HepG2 (cell line): ENCODE results near the gene CIBAR2. TPM values are rescaled to one million over a fixed set of nuclear protein-coding genes. Genes with fewer than 3 reads are reported as not detected.
A peak's percentile ranks its signal among the peaks of the same experiment; 100 is the strongest.

Source experiments
- ADNP ChIP-seq: sonication (generic); formaldehyde crosslinking; IDR thresholded peaks from 2 replicates; pipeline ENCODE4 v1.4.0; 2020; ENCODE audit warnings: missing genetic modification reagents
- ARID2 ChIP-seq: sonication (generic); formaldehyde crosslinking; IDR thresholded peaks from 2 replicates; pipeline ENCODE4 v1.8.1; 2022; ENCODE audit warnings: mild to moderate bottlenecking, missing genetic modification reagents, borderline replicate concordance
- GMEB2 ChIP-seq: IDR thresholded peaks from 2 replicates; pipeline ENCODE4 v1.6.1; 2016; ENCODE audit warnings: missing biosample characterization, missing genetic modification reagents, low read depth
- JUND ChIP-seq: sonication (generic); formaldehyde crosslinking; IDR thresholded peaks from 2 replicates; pipeline ENCODE4 v1.8.0; 2022; ENCODE audit warnings: mild to moderate bottlenecking, missing genetic modification reagents
- KAT2B ChIP-seq: fragments of 150-350 bp; IDR thresholded peaks from 2 replicates; pipeline ENCODE4 v1.6.1; 2014; ENCODE audit warnings: low read depth, low read length, borderline replicate concordance
- KAT8 ChIP-seq: IDR thresholded peaks from 2 replicates; pipeline ENCODE4 v1.6.1; 2016; ENCODE audit warnings: missing genetic modification reagents, missing compliant biosample characterization
- KLF12 ChIP-seq: sonication (generic); formaldehyde crosslinking; IDR thresholded peaks from 2 replicates; pipeline ENCODE4 v1.4.0; 2020; ENCODE audit warnings: missing genetic modification reagents, borderline replicate concordance
- PPARG ChIP-seq: conservative IDR thresholded peaks from 2 replicates; pipeline ENCODE4 v1.6.1; 2016; ENCODE audit warnings: missing biosample characterization, missing genetic modification reagents
- SRSF1 ChIP-seq: fragments of 200-400 bp; formaldehyde crosslinking; optimal IDR thresholded peaks from 2 replicates; pipeline ENCODE3; 2017; ENCODE audit warnings: mild to moderate bottlenecking, low read depth, low read length, moderate library complexity
- THYN1 ChIP-seq: sonication (generic); formaldehyde crosslinking; IDR thresholded peaks from 2 replicates; pipeline ENCODE4 v1.8.1; 2023; ENCODE audit warnings: low read depth, mild to moderate bottlenecking, moderate library complexity, missing genetic modification reagents, borderline replicate concordance
- ZGPAT ChIP-seq: IDR thresholded peaks from 2 replicates; pipeline ENCODE4 v1.6.1; 2016; ENCODE audit warnings: mild to moderate bottlenecking
- ZNF263 ChIP-seq: sonication (generic); formaldehyde crosslinking; IDR thresholded peaks from 2 replicates; pipeline ENCODE4 v1.4.0; 2020; ENCODE audit warnings: missing genetic modification reagents
- ZNF547 ChIP-seq: sonication (generic); formaldehyde crosslinking; IDR thresholded peaks from 2 replicates; pipeline ENCODE4 v1.5.1; 2020; ENCODE audit warnings: mild to moderate bottlenecking, missing genetic modification reagents
- ZNF614 ChIP-seq: IDR thresholded peaks from 2 replicates; pipeline ENCODE4 v1.6.1; 2018; ENCODE audit warnings: missing biosample characterization, missing genetic modification reagents, inconsistent platforms, borderline replicate concordance
- polyA plus RNA-seq, 8 experiments: library from polyadenylated mRNA; depleted of rRNA in 3 of 8; stranded (reverse) in 7 of 8; unstranded in 1 of 8; fragments of >200 nt; fragmentation: Illumina TruSeq in 4 of 8; extraction: Trizol in 4 of 8; gene quantifications; 2 replicates each; pipeline versions ENCODE4 v1.2.1 to v1.2.3, GENCODE V29; 2011 to 2016; ENCODE audit warnings: low read depth in 4 of 8, missing spikeins in 1 of 8, mixed read lengths in 1 of 8; ENCODE audit not compliant: insufficient read depth in 1 of 8
- total RNA-seq, 5 experiments: library from RNA; depleted of rRNA; stranded (reverse); fragments of >200 nt; fragmentation: Illumina TruSeq; extraction: Trizol; gene quantifications; 2 replicates each; pipeline ENCODE4 v1.2.3, GENCODE V29; 2016; ENCODE audit warnings: low read depth in 1 of 5
- TF ChIP-seq, protein P1 (sequence below): IDR thresholded peaks from 2 replicates; pipeline ENCODE4 v1.6.1; 2016; ENCODE audit warnings: low read depth
- TF ChIP-seq, protein P2 (sequence below): sonication (generic); formaldehyde crosslinking; IDR thresholded peaks from 2 replicates; pipeline ENCODE4 v1.5.1; 2020; ENCODE audit warnings: mild to moderate bottlenecking, missing genetic modification reagents, moderate library complexity

CIBAR2 gene
- total and polyA plus RNA-seq, 2 of the 13 experiments (the other 11 are each of a cell fraction or from before 2014, with no cell fraction given), result not detected

- no peak for TF ChIP-seq ZGPAT (CRISPR knock-in tag)
- no peak for TF ChIP-seq PPARG
- no peak for TF ChIP-seq SRSF1
- no peak for TF ChIP-seq GMEB2 (CRISPR knock-in tag)
- TF ChIP-seq ARID2, result no peak
- 0 out of 2 replicates have a peak, but pooled peaks have one; percentile 10 for TF ChIP-seq ADNP
- peak; percentile 90 for TF ChIP-seq ZNF263
- TF ChIP-seq ZNF614 (CRISPR knock-in tag), result no peak
- TF ChIP-seq, protein P1, sequence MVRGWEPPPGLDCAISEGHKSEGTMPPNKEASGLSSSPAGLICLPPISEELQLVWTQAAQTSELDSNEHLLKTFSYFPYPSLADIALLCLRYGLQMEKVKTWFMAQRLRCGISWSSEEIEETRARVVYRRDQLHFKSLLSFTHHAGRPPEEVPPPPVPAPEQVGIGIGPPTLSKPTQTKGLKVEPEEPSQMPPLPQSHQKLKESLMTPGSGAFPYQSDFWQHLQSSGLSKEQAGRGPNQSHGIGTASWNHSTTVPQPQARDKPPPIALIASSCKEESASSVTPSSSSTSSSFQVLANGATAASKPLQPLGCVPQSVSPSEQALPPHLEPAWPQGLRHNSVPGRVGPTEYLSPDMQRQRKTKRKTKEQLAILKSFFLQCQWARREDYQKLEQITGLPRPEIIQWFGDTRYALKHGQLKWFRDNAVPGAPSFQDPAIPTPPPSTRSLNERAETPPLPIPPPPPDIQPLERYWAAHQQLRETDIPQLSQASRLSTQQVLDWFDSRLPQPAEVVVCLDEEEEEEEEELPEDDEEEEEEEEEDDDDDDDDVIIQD (CRISPR knock-in tag), result 0 out of 2 replicates have a peak, but pooled peaks have one; percentile 17
- TF ChIP-seq KLF12 (CRISPR knock-in tag), result no peak
- TF ChIP-seq, protein P2, sequence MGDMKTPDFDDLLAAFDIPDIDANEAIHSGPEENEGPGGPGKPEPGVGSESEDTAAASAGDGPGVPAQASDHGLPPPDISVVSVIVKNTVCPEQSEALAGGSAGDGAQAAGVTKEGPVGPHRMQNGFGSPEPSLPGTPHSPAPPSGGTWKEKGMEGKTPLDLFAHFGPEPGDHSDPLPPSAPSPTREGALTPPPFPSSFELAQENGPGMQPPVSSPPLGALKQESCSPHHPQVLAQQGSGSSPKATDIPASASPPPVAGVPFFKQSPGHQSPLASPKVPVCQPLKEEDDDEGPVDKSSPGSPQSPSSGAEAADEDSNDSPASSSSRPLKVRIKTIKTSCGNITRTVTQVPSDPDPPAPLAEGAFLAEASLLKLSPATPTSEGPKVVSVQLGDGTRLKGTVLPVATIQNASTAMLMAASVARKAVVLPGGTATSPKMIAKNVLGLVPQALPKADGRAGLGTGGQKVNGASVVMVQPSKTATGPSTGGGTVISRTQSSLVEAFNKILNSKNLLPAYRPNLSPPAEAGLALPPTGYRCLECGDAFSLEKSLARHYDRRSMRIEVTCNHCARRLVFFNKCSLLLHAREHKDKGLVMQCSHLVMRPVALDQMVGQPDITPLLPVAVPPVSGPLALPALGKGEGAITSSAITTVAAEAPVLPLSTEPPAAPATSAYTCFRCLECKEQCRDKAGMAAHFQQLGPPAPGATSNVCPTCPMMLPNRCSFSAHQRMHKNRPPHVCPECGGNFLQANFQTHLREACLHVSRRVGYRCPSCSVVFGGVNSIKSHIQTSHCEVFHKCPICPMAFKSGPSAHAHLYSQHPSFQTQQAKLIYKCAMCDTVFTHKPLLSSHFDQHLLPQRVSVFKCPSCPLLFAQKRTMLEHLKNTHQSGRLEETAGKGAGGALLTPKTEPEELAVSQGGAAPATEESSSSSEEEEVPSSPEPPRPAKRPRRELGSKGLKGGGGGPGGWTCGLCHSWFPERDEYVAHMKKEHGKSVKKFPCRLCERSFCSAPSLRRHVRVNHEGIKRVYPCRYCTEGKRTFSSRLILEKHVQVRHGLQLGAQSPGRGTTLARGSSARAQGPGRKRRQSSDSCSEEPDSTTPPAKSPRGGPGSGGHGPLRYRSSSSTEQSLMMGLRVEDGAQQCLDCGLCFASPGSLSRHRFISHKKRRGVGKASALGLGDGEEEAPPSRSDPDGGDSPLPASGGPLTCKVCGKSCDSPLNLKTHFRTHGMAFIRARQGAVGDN (CRISPR knock-in tag), result peak; percentile 54; the same call in 1 of the 2 replicates
- no peak for TF ChIP-seq KAT2B
- no peak for TF ChIP-seq JUND (CRISPR knock-in tag)
- TF ChIP-seq KAT8 (CRISPR knock-in tag), result 0 out of 2 replicates have a peak, but pooled peaks have one; percentile 6
- TF ChIP-seq THYN1 (CRISPR knock-in tag), result no peak
- 0 out of 2 replicates have a peak, but pooled peaks have one; percentile 32 for TF ChIP-seq ZNF547 (CRISPR knock-in tag)
Observed at GRCh38 chr16:85141491-85142128, 29.3 kb upstream of the CIBAR2 start (continued).
